Breast epithelium (tissue), 3 donors: ENCODE measurements around the gene NGF.
"Not testable (repeated sequence)": the region's sequence is repeated elsewhere in the genome, so short reads cannot be mapped to it uniquely, and the experiment has no call there.

Experiments
- POLR2AphosphoS5 ChIP-seq, 3 donors: sonication (generic); formaldehyde crosslinking; IDR thresholded peaks; one replicate each; pipeline ENCODE4 v1.6.1; 2017; ENCODE audit warnings: antibody characterized with exemption in 3 of 3
- TF ChIP-seq, protein P1 (sequence below), 3 donors: fragments of 450-650 bp; IDR thresholded peaks; one replicate each; pipeline ENCODE4 v1.5.1; 2016 to 2017; ENCODE audit warnings: antibody characterized with exemption in 3 of 3, mild to moderate bottlenecking in 3 of 3, moderate library complexity in 3 of 3

GRCh38 chr1:115383455-115383854 lies 45.4 kb upstream of the NGF start:
- TF ChIP-seq, protein P1, sequence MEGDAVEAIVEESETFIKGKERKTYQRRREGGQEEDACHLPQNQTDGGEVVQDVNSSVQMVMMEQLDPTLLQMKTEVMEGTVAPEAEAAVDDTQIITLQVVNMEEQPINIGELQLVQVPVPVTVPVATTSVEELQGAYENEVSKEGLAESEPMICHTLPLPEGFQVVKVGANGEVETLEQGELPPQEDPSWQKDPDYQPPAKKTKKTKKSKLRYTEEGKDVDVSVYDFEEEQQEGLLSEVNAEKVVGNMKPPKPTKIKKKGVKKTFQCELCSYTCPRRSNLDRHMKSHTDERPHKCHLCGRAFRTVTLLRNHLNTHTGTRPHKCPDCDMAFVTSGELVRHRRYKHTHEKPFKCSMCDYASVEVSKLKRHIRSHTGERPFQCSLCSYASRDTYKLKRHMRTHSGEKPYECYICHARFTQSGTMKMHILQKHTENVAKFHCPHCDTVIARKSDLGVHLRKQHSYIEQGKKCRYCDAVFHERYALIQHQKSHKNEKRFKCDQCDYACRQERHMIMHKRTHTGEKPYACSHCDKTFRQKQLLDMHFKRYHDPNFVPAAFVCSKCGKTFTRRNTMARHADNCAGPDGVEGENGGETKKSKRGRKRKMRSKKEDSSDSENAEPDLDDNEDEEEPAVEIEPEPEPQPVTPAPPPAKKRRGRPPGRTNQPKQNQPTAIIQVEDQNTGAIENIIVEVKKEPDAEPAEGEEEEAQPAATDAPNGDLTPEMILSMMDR (IDR thresholded peaks at IDR 0.05) = not testable (repeated sequence)
- TF ChIP-seq POLR2AphosphoS5 (IDR thresholded peaks at IDR 0.05) = not testable (repeated sequence)
